HCT116 (cell line): Measurements from ENCODE around the gene TERT. TPM values are rescaled to one million over a fixed set of nuclear protein-coding genes. Genes with fewer than 3 reads are reported as not detected.

Experiments used
- ATAC-seq: fragments of 200-7000 bp; cut with Tn5 transposase; 2 replicates; pipeline ENCODE4 v1.9.1; 2020; ENCODE audit warnings: mild to moderate bottlenecking, moderate library complexity
- BruUV-seq: library from RNA; stranded (reverse); fragments of 400-500 nt; replicated peaks from 2 replicates; lab custom pipeline; 2021; lab: Mats Ljungman, UMichigan
- CTCF ChIA-PET: fragments of 300-600 bp; sonication (Branson Sonifier 250); formaldehyde crosslinking; loops from one replicate; lab custom pipeline; 2021; ENCODE audit warnings: antibody characterized with exemption; lab: Charles Lee
- POLR2A ChIA-PET: fragments of 300-600, 350-600 bp; sonication (Branson Sonifier 250); formaldehyde crosslinking; loops from one replicate; lab custom pipeline; 2021; ENCODE audit warnings: antibody characterized with exemption; lab: Charles Lee
- RAD21 ChIA-PET, 2 experiments: fragments of 300-600 bp; sonication (Branson Sonifier 250); formaldehyde crosslinking; loops; one replicate each; lab custom pipeline; 2023; ENCODE audit warnings: low total read pairs in 2 of 2; ENCODE audit not compliant: uncharacterized antibody in 2 of 2, unreplicated experiment in 2 of 2, low non-redundant PET in 1 of 2; lab: Charles Lee
- DNase-seq: peaks from one replicate; pipeline ENCODE4 v3.0.0-alpha.2; 2010; ENCODE audit warnings: low read depth, low spot score
- H2AFZ ChIP-seq: fragments of 200-600 bp; shearing (Covaris generic), sonication (generic); 2 replicates; pipeline ENCODE4 v1.6.1; 2017; ENCODE audit warnings: low read depth, mixed run types, mixed read lengths, antibody characterized with exemption, low read length; ENCODE audit not compliant: poor library complexity, severe bottlenecking
- H3K27ac ChIP-seq: 2 replicates; pipeline ENCODE4 v1.5.1; 2012; ENCODE audit warnings: low read depth, low read length
- H3K27me3 ChIP-seq: fragments of 200-600 bp; sonication (generic); 2 replicates; pipeline ENCODE4 v1.6.1; 2016; ENCODE audit warnings: mixed run types, low read length, mixed read lengths; ENCODE audit not compliant: insufficient read depth
- H3K36me3 ChIP-seq, 2 experiments: fragments of 200-500 bp in 1 of 2; fragments of 200-600 bp in 1 of 2; sonication (Bioruptor generic) in 1 of 2; sonication (generic) in 1 of 2; 2 replicates each; pipeline versions ENCODE4 v1.5.1 to v1.6.1; 2014 to 2016; ENCODE audit warnings: low read length in 2 of 2, inconsistent platforms in 1 of 2, mixed read lengths in 1 of 2, mixed run types in 1 of 2; ENCODE audit not compliant: insufficient read depth in 2 of 2, control insufficient read depth in 1 of 2
- H3K4me1 ChIP-seq, 2 experiments: fragments of 200-600 bp in 1 of 2; sonication (generic) in 1 of 2; 2 replicates each; pipeline versions ENCODE4 v1.5.1 to v1.6.1; 2012 to 2017; ENCODE audit warnings: low read length in 2 of 2, inconsistent platforms in 1 of 2, mild to moderate bottlenecking in 1 of 2, mixed read lengths in 1 of 2, mixed run types in 1 of 2, moderate library complexity in 1 of 2; ENCODE audit not compliant: insufficient read depth in 2 of 2, control insufficient read depth in 1 of 2
- H3K4me2 ChIP-seq: fragments of 200-600 bp; sonication (generic); 2 replicates; pipeline ENCODE4 v1.6.1; 2017; ENCODE audit warnings: mixed run types, low read length, mixed read lengths
- H3K4me3 ChIP-seq, 2 experiments: fragments of 200-600 bp in 1 of 2; sonication (generic) in 1 of 2; replicated peaks in 1 of 2; 2 replicates each; pipeline ENCODE4 v1.5.1; 2011 to 2016; ENCODE audit warnings: low read length in 2 of 2, control low read depth in 1 of 2, low read depth in 1 of 2, mild to moderate bottlenecking in 1 of 2, mixed read lengths in 1 of 2, mixed run types in 1 of 2
- H3K79me2 ChIP-seq: fragments of 200-600 bp; sonication (generic); 2 replicates; pipeline ENCODE4 v1.6.1; 2017; ENCODE audit warnings: mild to moderate bottlenecking, mixed run types, low read length, moderate library complexity, mixed read lengths; ENCODE audit not compliant: insufficient read depth
- H3K9ac ChIP-seq: fragments of 200-600 bp; sonication (generic); 2 replicates; pipeline ENCODE4 v1.6.1; 2016; ENCODE audit warnings: low read length, mixed read lengths
- H3K9me2 ChIP-seq: fragments of 200-600 bp; sonication (generic), shearing (Covaris generic); 2 replicates; pipeline ENCODE4 v1.6.1; 2017; ENCODE audit warnings: mixed run types, mild to moderate bottlenecking, moderate library complexity; ENCODE audit not compliant: insufficient read depth
- H3K9me3 ChIP-seq, 2 experiments: fragments of 200-500 bp in 1 of 2; fragments of 200-600 bp in 1 of 2; sonication (Bioruptor generic) in 1 of 2; sonication (generic) in 1 of 2; 2 replicates each; pipeline ENCODE4 v1.6.1; 2014 to 2017; ENCODE audit warnings: low read length in 2 of 2, mixed read lengths in 2 of 2, inconsistent platforms in 1 of 2, low read depth in 1 of 2, mild to moderate bottlenecking in 1 of 2, mixed run types in 1 of 2, moderate library complexity in 1 of 2; ENCODE audit not compliant: control insufficient read depth in 1 of 2, insufficient read depth in 1 of 2
- H4K20me1 ChIP-seq: fragments of 200-600 bp; sonication (generic), shearing (Covaris generic); 2 replicates; pipeline ENCODE4 v1.6.1; 2017; ENCODE audit warnings: mixed run types, mild to moderate bottlenecking, moderate library complexity; ENCODE audit not compliant: insufficient read depth
- CEBPB ChIP-seq: IDR thresholded peaks from 2 replicates; pipeline ENCODE4 v1.6.1; 2012; ENCODE audit warnings: low read depth
- CTCF ChIP-seq, 3 experiments: fragments of 200-600 bp in 1 of 3; sonication (generic) in 1 of 3; IDR thresholded peaks in 2 of 3; conservative IDR thresholded peaks in 1 of 3; 2 replicates each; pipeline ENCODE4 v1.5.1; 2012 to 2017; ENCODE audit warnings: low read depth in 2 of 3, low read length in 2 of 3, antibody characterized with exemption in 1 of 3, borderline replicate concordance in 1 of 3, control low read depth in 1 of 3, mild to moderate bottlenecking in 1 of 3, mixed read lengths in 1 of 3, mixed run types in 1 of 3, moderate library complexity in 1 of 3; ENCODE audit not compliant: insufficient read depth in 1 of 3
- ELF1 ChIP-seq: IDR thresholded peaks from 2 replicates; pipeline ENCODE4 v1.6.1; 2012; ENCODE audit warnings: low read depth, borderline replicate concordance
- FOSL1 ChIP-seq: IDR thresholded peaks from 2 replicates; pipeline ENCODE4 v1.6.1; 2012; ENCODE audit warnings: low read depth
- MAX ChIP-seq: IDR thresholded peaks from 2 replicates; pipeline ENCODE4 v1.6.1; 2012
- POLR2A ChIP-seq: IDR thresholded peaks from 2 replicates; pipeline ENCODE4 v1.7.0; 2011; ENCODE audit warnings: borderline replicate concordance; ENCODE audit not compliant: insufficient read depth, insufficient read length; ENCODE audit errors: extremely low read depth
- POLR2AphosphoS5 ChIP-seq: IDR thresholded peaks from 2 replicates; pipeline ENCODE4 v1.6.1; 2011; ENCODE audit warnings: mild to moderate bottlenecking, low read depth, low read length, moderate library complexity
- RAD21 ChIP-seq: IDR thresholded peaks from 2 replicates; pipeline ENCODE4 v1.6.1; 2012; ENCODE audit warnings: low read depth, mild to moderate bottlenecking
- SP1 ChIP-seq: IDR thresholded peaks from 2 replicates; pipeline ENCODE4 v1.6.1; 2012; ENCODE audit warnings: low read depth
- SRF ChIP-seq: IDR thresholded peaks from 2 replicates; pipeline ENCODE4 v1.6.1; 2012; ENCODE audit warnings: low read depth
- ZFX ChIP-seq: fragments of 450-650 bp; IDR thresholded peaks from 2 replicates; pipeline ENCODE4 v1.6.1; 2017
- intact Hi-C: fragments of 100-400 bp; cut with micrococcal nuclease; formaldehyde crosslinking; loops from 2 replicates; pipeline ENCODE4 v1.10.0; 2022
- total RNA-seq: library from RNA; stranded (reverse); gene quantifications from one replicate; pipeline ENCODE4 v1.2.1, GENCODE V29; 2021; ENCODE audit not compliant: unreplicated experiment

TERT gene
- total RNA-seq, 1 experiment from 2014 or later, result 6.9 TPM

GRCh38 chr5:1245905-1246576 is 48.8 kb downstream of the TERT start:
- DNase-seq (no peak), ATAC-seq (no peak)
- H3K9me2 ChIP-seq, result no peaks in the 10 kb centered on the region
- no peaks in the 10 kb centered on the region for H4K20me1 ChIP-seq
- CTCF ChIA-PET, result no interaction called here
- no peaks in the 10 kb centered on the region for H3K27me3 ChIP-seq
- POLR2A ChIA-PET, result no interaction called here
- H3K4me3 ChIP-seq, result no peak overlapping the region
- BruUV-seq, result no TSS peak
- no peak overlapping the region for H2AFZ ChIP-seq
- RAD21 ChIA-PET, result no interaction called here
- no peak overlapping the region for H3K4me2 ChIP-seq
- H3K27ac ChIP-seq, result no peak overlapping the region
- no peak overlapping the region for H3K9ac ChIP-seq
- no peaks in the 10 kb centered on the region for H3K79me2 ChIP-seq
- TF ChIP-seq ELF1, result no peak
- TF ChIP-seq FOSL1, result no peak
- no peak for TF ChIP-seq SP1
- no peak for TF ChIP-seq CEBPB
- no peak for TF ChIP-seq RAD21
- no peak for TF ChIP-seq MAX
- TF ChIP-seq POLR2AphosphoS5, result no peak
- TF ChIP-seq SRF, result no peak
- TF ChIP-seq POLR2A, result no peak
- intact Hi-C loops, result loop anchor here (1.0 kb wide), 2 partner anchors 37 to 78 kb away; no protein-coding TSS in a partner anchor
- no peaks in the 10 kb centered on the region for H3K36me3 ChIP-seq
- H3K4me1 ChIP-seq, result no peaks in the 10 kb centered on the region
- H3K9me3 ChIP-seq, result no peaks in the 10 kb centered on the region

- intact Hi-C loops, result loop anchor here (1.0 kb wide), 2 partner anchors 36 to 77 kb away; no protein-coding TSS in a partner anchor
- H3K27me3 ChIP-seq, result no peaks in the 10 kb centered on the region
- CTCF ChIA-PET, result no interaction called here
These were observed 49.9 kb downstream of the TERT start for GRCh38 chr5:1244976-1245375.

More at GRCh38 chr5:1244976-1245375, 49.9 kb downstream of the TERT start:
- no peaks in the 10 kb centered on the region for H3K9me2 ChIP-seq
- BruUV-seq, result no TSS peak
- no peak overlapping the region for H2AFZ ChIP-seq
- no peaks in the 10 kb centered on the region for H3K9me3 ChIP-seq
- H3K4me2 ChIP-seq, result no peak overlapping the region
- H3K9ac ChIP-seq, result no peak overlapping the region
- RAD21 ChIA-PET, result no interaction called here
- ATAC-seq (peak; percentile 44), DNase-seq (no peak)
- no peak overlapping the region for H3K4me3 ChIP-seq
- POLR2A ChIA-PET, result no interaction called here
- no peaks in the 10 kb centered on the region for H4K20me1 ChIP-seq
- H3K27ac ChIP-seq, result no peak overlapping the region
- peak; percentile 9 to 31 (median 14); a peak in 1 of 6 replicates for TF ChIP-seq CTCF (IDR thresholded peaks at IDR 0.05 in 2 of 3, conservative IDR thresholded peaks at IDR 0.05 in 1 of 3; ENCODE audit: borderline replicate concordance in 1 of 3, insufficient read depth in 1 of 3, low read depth in 2 of 3, low read length in 2 of 3)
- TF ChIP-seq RAD21, result peak; percentile 51
- TF ChIP-seq ZFX, result no peak
- no peaks in the 10 kb centered on the region for H3K79me2 ChIP-seq
- no peaks in the 10 kb centered on the region for H3K36me3 ChIP-seq
- H3K4me1 ChIP-seq, result no peaks in the 10 kb centered on the region
